Measurements from ENCODE around the gene SLC9B1. TPM values are rescaled to one million over a fixed set of nuclear protein-coding genes. Genes with fewer than 3 reads are reported as not detected.

SLC9B1 gene
- 0.21 and 0.37 TPM in 2 replicates for polyA plus RNA-seq (2012; rRNA removed)
- polyA plus RNA-seq (2012; cell fraction: cytosol; rRNA removed), result 0.27 and 0.37 TPM in 2 replicates
- polyA plus RNA-seq (2012; cell fraction: nucleus; rRNA removed), result 0.39 and 0.46 TPM in 2 replicates

GRCh38 chr4:103019308-103020124, at the start of gene SLC9B1:
SLC9B1 (minus strand) TSS chr4:103019705; CDS start chr4:102991711, 27,994 bp downstream.
- Histone ChIP-seq H3K27ac (ENCODE audit: low read depth in 2 of 2, low read length in 1 of 2) (peak within 1 kb of the TSS; percentile 79 to 90), H4K20me1 (ENCODE audit: insufficient read depth) (no peaks in the 10 kb centered on the region), H3K27me3 (ENCODE audit: insufficient read depth) (no peaks in the 10 kb centered on the region), H3K4me3 (ENCODE audit: low read depth in 2 of 2, low read length in 1 of 2) (peak within 1 kb of the TSS; percentile 50 to 60), H3K9ac (peak within 1 kb of the TSS; percentile 77), H3K4me1 (ENCODE audit: control insufficient read depth in 1 of 2, insufficient read depth in 2 of 2, low read depth in 1 of 2, low read length in 1 of 2) (peaks cover 0 to 2% of the 10 kb centered on the region in 2 experiments; a peak in 1 of 4 replicates), H3K4me2 (peak within 1 kb of the TSS; percentile 75), H3F3A (replicated peaks; ENCODE audit: insufficient read depth) (peaks cover 4% of the 10 kb centered on the region), H3K36me3 (replicated peaks in 1 of 2; ENCODE audit: control insufficient read depth in 1 of 2, insufficient read depth in 2 of 2, low read length in 1 of 2) (peaks cover 4 to 6% of the 10 kb centered on the region in 2 experiments), H3K9me3 (no peaks in the 10 kb centered on the region), H2AFZ (ENCODE audit: low read depth) (peak within 1 kb of the TSS; percentile 97), H3K9me2 (no peaks in the 10 kb centered on the region), H3K79me2 (ENCODE audit: insufficient read depth) (no peaks in the 10 kb centered on the region)
- 6% methylated on average over 24 of the region's 46 CpGs for whole genome bisulfite sequencing (ENCODE audit: low lambda C conversion rate)
- DNase-seq, result peak; percentile 77
- CTCF ChIA-PET, result interaction anchor here (0.7 to 2.7 kb wide), 2 partner anchors 10 to 11 kb away, joined by 3 to 10 read pairs; no protein-coding TSS in a partner anchor
- POLR2A ChIA-PET, result no interaction called here
- TF ChIP-seq IRF3 (IDR thresholded peaks at IDR 0.05; ENCODE audit: low read depth, low read length) (no peak), USF1 (IDR thresholded peaks at IDR 0.05; ENCODE audit: borderline replicate concordance, low read depth) (peak; percentile 45; the same call in 1 of the 2 replicates), RFX5 (IDR thresholded peaks at IDR 0.05; ENCODE audit: low read length) (peak; percentile 73; the same call in 1 of the 2 replicates), EP300 (IDR thresholded peaks at IDR 0.05; ENCODE audit: borderline replicate concordance in 1 of 2, low read depth in 1 of 2, low read length in 1 of 2) (peak in 1 of 2 experiments; percentile 33; a peak in 1 of 4 replicates), POLR2AphosphoS5 (IDR thresholded peaks at IDR 0.05; ENCODE audit: low read depth, low read length) (peak; percentile 82), PBX3 (IDR thresholded peaks at IDR 0.05) (peak; percentile 21; the same call in 1 of the 2 replicates), YY1 (IDR thresholded peaks at IDR 0.05; ENCODE audit: low read depth) (no peak), SMC3 (IDR thresholded peaks at IDR 0.05; ENCODE audit: low read depth, low read length) (no peak), CTCF (IDR thresholded peaks at IDR 0.05) (no peak), EZH2phosphoT487 (IDR thresholded peaks at IDR 0.05; ENCODE audit: borderline replicate concordance, low read depth) (no peak), SIN3A (IDR thresholded peaks at IDR 0.05; ENCODE audit: borderline replicate concordance, low read depth, low read length) (peak; percentile 44; the same call in 1 of the 2 replicates), MXI1 (IDR thresholded peaks at IDR 0.05; ENCODE audit: low read depth, low read length) (no peak), ZBTB33 (IDR thresholded peaks at IDR 0.05; ENCODE audit: borderline replicate concordance, low read depth) (no peak; the same call in 1 of the 2 replicates), MAX (IDR thresholded peaks at IDR 0.05; ENCODE audit: low read depth) (peak; percentile 90; the same call in 1 of the 2 replicates), REST (IDR thresholded peaks at IDR 0.05; ENCODE audit: low read depth, low read length) (0 out of 2 replicates have a peak, but pooled peaks have one; percentile 7), TEAD4 (IDR thresholded peaks at IDR 0.05; ENCODE audit: borderline replicate concordance, insufficient read depth) (no peak), TAF1 (IDR thresholded peaks at IDR 0.05; ENCODE audit: borderline replicate concordance, low read depth, low read length) (peak; percentile 58; the same call in 1 of the 2 replicates), FOXM1 (IDR thresholded peaks at IDR 0.05; ENCODE audit: low read depth) (no peak)
